Activated CD4-positive, alpha-beta T cell treated with anti-CD3 and anti-CD28 coated beads, Interleukin-2, Interleukin-4, amounts not matched to agents 100 ng/mL and 50 ng/mL, durations not matched to agents 16 hours and 8 hours (primary cell): ENCODE results near the gene GBGT1.

Experiments
- DNase-seq: peaks from one replicate; pipeline ENCODE4 v3.0.0-alpha.2; 2020; ENCODE audit warnings: low spot score

GBGT1 gene

DNA sequence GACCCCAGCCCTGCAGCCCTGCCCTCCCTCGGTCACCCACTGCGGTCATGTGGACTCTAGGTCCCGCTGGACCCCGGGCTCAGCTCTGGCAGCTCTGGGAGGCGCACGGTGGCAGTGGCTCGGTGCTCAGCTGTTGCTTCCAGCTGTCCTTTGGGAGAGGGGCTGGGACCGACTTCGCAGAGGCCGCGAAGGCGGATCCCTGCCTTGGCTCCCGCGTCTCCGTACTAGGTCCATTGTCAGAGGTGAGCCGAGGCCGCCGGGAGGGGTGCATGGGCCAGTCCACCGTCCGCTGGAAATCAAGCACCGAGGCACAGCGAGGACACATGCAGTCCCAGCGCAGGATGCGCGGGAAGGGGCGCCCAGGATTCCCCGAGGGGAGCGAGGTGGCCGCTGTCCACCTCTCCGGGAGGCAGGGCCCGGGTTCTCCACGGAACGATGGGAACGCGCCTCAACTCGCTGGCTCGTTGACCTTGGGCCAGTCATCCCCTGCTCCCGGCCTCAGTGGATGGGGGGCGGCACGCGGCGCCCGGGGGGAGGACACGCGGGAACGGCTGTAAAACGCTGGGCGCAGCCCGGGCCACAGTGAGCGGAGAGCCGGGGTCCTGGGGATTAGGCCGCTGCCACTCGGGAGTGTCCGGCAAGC lies 732 bp downstream of the GBGT1 start:
- no peak for DNase-seq

DNA sequence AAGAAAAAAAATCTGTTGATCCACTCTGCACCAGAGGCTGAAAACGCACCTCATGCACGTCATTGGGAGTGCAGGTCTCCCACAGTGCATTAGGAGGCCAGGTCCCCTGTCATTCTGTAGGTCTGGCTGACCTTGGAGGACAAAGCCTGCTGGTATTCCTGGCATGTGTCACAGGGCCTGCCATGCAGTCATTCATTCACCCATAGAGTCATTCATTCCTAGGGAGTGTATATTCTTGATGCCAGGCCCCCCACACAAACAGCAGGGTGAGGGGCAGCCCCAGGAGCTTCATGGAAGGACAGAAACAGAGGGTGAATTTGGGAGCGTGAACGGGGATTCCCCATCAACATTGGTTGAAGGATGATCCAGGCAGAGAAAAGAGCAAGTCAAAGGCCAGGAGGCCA lies 2.2 kb downstream of the GBGT1 start:
- no peak for DNase-seq

DNA sequence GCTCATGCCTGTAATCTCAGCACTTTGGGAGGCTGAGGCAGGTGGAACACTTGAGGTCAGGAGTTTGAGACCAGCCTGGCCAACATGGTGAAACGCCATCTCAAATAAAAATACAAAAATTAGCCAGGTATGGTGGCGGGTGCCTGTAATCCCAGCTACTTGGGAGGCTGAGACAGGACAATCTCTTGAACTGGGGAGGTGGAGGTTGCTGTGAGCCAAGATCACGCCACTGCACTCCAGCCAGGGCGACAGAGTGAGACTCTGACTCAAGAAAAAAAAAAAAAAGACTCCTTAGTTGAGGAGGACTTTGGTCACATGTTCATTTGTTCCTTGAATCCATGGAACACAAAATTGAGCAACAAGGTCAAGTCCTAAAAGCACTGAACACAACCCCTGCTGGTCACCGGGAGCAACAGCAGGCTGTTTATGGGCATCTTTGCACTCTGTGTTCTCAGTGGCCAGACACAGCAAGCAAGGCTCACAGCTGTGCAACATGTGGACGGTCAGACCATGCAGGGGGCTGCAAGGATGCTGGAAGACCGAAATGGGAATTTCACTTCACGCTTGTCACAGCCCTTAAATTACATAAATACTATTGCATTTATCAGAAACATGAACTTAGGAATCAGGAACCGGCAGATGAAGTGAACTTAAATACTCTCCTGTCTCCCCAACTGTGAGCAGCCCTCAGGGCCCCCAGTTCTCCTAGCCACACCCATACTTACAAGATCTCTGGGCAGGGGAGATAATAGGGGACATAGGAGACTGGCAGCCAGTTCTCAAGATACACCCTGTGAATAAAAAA lies 2.8 kb downstream of the GBGT1 start:
- DNase-seq = peak; percentile 53

DNA sequence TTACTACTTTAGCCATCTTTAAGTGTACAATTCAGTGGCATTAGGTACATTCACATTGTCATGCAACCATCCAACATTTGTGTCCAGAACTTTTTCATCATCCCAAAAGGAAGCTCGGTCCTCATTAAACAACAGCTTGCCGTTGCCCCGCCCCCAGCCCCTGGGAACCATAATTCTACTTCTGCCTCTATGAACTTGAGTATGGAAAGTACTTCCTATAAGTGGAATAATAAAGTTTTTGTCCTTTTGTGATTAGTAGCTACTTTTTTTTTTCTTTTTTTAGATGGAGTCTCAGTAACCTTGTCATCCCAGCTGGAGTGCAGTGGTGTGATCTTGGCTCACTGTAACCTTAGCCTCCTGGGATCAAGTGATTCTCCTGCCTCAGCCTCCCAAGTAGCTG lies 5.0 kb downstream of the GBGT1 start:
- DNase-seq = no peak

DNA sequence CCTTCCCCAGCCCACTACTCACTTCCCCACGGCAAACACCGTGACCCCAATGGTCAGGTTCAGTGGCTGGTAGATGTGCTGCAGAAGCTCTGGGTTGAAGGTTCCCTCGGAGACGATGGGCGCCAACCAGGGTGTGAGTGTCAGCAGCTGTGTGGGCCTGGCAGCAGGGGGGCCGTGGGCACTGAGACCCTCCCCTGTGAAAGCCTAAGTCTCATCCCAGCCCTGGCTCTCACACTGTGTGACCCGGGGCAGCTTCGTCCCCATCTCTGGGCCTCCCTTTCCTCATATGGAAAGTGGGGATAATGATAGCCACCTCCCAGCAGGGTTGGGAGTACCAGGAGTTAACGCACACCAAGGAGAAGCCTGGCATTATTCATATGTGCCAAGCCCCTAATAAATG lies 8.6 kb downstream of the GBGT1 start:
- no peak for DNase-seq

DNA sequence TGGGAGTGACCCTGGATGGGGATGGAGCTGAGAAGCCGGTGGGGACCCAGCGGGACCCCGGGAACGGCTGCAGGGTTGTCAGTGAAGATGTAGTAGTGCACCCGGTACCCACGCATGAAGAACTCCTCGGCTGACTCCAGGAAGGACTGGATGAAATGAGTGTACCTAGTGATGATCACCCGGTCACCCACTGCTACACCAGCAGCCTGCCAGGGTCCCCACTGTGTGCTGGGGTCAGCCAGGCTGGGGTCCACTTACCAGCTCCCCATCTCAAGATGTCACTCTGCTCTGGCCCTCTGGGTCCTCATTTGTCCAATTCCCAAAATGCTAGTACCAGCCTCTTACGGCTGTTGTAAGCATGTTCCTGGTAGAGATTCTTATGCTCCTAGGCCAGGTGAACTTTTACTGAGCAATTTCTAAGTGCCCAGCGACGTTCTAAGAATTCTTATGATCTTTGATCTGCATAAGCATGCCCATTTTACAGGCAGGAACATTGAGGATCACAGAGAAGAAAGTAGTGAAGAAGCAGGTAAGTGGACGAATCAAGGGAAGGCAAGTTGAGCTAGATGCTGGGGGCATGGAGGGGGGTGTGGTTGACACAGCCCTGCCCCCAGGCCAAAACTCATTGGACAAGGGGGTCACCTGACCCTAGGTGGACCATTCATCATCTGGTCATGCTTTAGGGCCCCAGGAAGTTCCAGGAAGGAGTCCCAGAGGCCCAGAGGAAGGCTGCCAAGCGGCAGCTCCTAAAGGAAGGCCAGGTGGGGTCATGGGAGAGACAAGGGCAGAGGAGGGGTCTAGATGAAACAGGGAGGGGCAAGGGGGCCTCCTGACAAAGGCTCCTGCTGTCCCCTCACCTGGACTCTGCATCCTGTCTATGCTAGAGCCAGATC lies 9.4 kb downstream of the GBGT1 start:
- DNase-seq = no peak

DNA sequence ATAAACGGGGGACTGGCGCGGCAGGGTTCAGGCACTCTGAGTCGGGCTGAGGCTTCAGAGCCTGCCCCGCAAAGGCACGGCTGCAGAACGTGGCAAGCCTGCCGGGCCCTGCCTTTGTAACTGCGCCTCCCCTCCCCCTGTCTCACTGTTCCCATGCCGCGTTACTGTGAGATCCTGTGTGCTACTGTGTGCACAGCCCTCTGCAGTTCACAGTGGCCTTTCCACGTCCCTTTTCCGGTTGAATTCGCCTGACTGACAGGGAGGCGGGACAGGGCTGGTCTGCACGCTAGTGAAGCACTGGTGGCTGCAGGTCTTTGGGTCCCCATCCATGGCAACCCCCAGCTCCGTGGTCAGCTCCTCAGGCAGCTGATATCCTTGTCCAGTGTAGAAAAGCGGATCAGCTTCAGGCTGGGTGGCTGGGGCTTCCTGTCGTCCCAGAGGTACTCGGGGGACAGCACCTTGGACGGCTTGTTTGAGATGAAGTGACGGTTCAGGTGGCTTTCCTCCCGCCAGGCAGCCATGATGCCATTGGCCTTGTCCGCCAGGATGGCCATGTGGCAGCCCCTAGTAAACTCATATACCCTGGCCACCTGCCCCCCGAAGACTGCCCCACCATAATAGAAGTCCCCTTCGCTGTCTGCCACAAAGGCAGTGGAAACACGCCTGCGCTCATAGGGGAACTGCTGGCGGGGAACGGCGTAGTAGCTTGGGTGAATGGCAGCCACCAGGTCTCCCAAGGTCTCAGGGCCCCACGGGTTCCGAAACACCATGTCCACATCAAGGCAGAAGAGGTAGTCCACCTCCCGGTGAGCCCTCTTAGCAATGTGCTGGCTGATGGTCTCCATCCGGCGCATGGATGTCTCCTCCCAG lies 10.3 kb downstream of the GBGT1 start:
- no peak for DNase-seq

DNA sequence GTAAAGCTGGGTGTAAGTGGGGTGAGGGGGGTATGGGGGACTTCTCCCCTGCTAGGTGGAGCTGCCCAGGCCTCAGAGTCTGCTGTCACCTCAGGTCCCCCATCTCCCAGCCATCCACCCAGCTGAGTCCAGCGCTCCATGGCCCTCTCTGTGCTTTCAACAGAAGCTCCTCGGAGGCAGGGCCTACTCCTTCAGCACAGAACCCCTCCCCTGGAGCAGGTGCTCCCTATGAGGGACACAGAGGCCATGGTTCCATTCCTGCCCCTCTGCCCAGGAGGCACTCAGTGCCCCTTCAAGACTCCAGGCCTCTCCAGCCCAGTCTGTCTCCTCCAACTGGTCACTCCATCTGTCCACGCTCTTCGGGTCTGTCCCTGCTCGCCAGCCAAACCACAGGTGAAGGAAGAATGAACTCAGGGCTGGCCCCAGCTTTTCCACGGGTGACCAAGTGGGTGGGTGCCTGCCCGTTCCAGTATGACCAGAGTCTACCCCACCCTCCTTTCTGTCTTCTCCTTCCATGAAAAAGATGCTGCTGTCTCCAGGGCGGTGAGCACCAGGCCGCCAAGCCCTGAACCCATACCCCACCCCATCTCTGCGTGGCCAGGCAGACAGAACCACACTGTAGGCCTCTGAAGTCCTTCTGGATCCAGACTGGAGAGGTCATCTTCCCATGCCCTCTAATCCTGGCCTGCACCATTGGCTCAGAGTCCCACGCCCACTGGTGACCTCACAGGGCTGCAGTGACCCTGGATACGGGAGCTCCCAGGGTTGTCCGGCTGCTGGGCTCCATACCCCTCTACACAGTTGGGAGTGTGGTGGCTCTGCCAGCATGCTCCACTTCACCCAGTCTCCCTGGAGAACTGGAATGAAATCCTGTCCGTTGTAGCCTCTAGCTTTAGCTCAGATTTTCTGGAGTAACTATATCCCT lies 11.9 kb downstream of the GBGT1 start:
- DNase-seq = no peak

DNA sequence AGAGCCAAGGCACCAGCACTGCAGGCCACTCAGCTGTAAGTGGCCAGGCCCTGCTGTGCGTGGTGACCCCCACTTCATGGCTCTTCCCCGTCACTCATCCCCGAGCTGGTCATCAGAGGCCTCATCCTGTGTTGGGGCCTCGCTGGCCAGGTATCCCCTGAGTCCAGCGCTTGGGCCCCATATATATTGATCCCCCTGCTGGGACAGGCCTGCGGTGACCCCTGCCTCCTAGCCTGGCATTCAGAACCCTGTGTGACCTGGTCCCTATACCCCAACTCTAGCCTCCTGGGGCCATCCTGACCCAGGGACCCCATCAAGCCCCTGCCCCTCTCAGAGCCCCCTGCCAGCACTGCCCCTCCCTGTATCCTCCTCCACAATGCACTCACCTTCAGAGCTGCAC lies 12.7 kb downstream of the GBGT1 start:
- DNase-seq = no peak

DNA sequence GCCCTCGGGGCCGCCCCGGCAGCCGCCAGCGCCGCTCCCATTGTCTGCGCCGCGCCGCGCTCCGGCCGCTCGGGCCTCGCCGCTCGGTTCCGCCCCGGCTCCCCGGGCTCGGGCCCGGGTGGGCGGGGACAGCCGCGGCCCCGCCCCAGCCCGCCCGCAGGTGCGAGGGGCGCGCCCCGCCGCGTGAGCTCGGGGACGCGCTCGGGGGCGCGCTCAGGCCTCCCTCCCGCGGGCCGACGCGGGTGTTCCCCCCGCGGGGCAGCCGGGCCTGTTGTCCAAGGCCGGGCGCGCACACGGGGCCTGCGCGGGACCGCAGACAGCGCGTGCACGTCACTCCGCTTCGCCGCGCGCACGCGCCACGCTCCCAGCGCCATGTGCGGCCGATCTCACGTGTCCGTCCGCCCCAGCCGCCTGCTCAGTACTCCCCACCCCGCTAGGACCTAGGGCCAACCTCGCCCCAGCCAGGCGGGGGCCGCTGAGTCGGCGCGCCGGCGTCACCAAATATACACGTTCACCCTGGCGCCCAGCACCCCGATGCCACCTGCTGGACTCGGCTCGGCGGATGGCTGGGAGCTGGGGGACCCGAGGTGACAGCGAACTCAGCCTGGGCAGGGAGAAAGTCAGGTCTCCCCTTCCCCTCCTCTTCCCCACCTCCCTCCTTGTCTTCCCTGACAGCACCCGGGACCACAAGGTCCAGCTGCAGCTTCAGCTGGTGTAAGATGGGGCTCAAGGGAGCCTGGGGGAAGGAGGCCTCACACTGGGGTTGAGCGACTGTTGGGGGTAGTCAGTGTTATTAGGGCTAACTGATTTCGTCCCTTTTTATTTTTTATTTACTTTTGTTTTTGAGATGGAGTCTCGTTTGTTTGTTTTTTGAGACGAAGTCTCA lies 14.3 kb downstream of the GBGT1 start:
- DNase-seq = peak; percentile 86

DNA sequence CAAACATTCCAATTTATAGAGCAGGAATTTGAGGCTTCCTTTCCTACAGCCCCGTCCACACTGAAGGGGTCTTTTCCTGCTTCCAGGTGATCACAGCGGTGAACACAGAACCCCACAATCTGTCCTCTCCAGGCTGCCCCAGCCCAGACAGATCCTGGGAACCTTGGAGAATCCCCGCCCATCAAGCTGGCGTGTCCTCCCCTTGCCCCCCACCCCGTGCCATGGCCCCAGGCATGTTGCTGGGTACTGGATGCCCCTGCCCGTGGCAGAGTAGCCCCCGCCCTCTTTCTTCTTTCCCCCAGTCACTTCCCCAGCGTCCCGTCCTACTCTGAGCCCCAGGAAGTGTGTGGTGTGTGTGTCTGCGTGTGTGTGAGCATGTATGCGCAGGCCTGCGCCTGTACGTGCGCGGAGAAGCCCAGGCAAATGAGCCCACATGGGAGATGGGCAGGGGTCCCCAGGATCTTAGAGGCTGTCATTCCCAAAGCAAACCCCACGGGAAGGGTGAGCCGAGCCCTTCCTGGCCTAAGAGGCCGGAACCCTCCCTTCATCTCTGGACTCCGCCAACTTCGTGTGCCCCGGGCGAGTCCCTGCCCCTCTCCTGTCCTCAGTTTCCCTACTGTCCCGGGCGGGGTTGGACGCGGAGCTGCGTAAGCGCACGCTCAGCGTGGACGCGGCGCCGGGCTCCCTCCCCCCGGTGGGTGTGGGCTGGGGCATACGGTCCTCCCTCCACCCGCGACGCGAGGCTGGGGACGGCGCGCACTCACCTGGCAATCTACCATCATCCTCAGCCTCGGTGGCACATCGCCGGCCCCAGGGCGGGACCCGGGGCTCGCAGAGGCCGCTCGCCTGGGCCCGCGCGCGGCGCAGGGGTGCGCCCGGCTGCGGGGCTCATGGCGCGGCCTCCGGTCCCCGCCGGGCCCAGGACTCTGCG lies 15.2 kb downstream of the GBGT1 start:
- peak; percentile 57 for DNase-seq

DNA sequence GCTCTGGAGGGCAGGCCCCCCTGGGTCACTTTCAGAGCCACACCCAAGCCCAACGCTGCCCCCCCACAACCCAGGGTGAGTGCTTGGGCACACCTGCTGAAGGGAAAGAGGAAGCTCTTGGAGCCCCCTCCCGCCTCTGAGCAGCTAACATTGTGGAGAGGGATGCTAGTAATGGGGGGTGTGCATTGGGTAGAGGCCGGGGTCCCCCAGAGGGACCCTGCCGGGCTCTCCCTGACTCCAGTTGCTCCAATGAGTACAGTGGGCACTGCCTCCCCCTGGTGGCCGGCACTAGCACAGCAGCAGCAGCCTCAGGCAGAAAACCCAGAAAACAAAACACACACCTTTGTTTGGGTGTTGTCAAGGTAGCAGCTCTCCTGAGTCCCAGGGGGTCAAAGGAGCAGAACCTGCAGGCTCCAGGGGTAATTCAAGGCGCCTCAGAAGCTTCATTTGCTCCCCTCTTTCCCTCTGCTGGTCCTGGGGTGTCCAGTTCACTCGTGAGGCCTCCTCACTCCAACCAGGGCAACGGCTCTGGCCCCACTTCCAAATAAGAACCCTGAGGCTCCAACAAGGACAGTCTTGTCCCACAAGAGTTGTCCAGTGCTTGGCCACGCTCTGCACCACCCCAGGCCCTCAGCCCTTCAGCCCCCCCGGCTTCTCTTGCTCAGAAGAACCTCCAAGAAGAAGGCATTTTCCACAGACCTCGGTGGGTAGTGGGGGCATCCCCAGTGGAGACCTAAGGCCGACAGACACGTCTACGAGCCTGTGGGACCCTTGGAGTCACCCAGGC lies 16.1 kb downstream of the GBGT1 start:
- peak; percentile 89 for DNase-seq

DNA sequence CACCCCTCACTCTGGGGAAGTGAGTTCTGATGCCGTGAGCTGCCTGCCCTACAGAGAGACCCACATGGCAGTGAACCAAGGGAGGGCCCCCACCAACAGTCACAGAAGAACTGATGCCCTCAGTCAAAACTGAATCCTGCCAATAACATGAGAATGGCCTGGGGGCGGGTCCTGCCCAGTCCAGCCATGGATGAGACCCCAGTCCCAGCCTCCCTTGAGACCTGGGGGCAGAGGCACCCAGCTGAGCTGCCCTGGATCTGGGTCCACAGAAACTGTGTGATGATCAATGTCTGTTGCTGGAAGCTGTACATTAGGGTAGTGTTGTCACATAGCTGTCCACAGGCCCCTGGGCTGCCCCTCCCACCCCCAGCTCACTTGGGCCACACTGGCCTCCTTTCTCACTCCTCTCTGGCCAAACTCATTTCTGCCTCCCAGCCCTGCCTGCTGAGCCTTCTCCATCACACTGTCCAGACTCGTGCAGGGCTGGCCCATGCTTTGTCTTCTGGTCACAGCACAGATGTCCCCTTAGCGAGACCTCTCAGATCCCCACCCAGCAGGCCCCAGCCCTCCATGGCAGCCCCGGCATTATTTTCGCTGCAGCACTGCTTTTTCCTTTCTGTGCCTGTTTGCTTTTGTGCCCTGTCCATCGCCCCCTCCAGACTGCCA lies 16.8 kb downstream of the GBGT1 start:
- DNase-seq = no peak

DNA sequence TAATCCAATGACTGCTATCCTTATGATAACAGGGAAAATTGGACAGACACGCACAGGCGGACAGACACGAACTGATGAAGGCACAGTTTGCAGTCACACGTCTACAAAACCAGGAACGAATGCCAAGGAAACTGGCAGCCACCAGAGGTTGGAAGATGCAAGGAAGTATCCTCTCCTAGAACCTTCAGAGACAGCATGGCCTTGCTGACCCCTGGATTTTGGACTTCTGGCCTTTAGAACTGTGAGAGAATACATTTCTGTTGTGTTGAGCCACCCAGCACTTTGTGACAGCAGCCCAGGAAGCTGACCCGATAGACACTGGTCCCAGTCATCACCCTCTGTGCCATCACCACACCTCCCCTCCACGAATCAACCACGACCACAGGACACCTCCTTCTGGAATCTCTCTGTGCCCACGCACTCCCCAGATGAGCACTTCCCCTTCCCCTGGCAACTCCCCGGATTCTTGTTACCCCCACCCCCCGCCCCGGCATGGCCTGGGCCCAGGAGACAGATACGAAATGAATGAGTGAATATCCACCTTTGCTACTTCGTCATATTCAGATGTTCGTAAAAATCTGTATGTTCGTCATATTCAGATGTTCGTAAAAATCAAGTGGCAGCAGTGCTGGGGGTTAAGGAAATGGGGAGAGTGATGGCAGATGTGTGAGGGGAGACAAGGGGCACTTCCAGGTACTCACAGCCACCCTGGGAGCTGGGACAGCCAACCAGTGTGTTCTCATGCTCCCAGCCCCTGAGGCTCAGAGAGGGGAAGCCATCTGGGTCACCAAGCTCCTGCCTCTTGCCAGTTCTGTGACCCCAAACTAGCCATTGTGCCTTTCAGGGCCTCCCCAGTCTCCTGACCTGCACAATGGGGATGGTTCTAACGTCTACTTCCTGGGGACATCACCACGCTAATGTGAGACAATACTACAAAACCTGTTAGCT lies 18.5 kb downstream of the GBGT1 start:
- no peak for DNase-seq

DNA sequence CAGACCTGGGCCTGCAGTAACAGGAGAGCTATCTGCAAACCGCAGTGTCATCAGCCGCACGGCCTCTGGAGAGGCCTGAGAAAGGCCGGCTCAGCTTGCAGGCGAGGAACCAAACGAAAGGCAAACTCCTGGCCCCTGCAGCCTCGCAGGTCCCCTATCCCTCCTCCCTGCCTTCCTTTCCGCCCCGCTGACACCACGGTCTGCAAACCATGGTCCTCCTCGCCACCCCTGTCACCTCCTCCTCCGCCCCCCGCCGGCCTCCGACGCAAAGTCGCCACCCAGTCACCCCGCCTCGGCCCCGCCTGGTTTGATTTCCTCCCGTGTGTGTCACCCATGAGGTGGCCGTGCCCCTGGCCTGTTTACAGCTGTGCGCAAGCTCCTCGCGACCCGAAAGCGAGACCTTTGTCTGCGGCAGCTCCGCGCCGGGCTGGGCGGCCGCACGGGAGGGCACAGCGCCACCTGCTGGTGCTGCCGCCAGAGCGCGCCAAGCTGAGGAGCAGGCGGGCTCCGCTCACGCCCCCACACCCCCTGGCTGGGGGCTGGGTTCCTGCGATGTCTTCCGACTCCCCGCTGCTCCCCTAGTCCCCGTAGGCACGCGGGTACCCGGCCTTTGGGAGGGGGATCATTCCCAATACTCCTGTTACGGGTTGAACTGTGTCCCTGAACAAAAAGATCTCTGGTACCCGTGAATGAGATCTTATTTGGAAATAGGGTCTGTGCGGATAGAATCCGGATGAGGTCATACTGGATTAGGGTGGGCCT lies 19.4 kb downstream of the GBGT1 start:
- DNase-seq = peak; percentile 96
